ENCODE measurements around the gene CDH12.
"Not testable (repeated sequence)": the region's sequence is repeated elsewhere in the genome, so short reads cannot be mapped to it uniquely, and the experiment has no call there.

The CDH12 gene

DNA sequence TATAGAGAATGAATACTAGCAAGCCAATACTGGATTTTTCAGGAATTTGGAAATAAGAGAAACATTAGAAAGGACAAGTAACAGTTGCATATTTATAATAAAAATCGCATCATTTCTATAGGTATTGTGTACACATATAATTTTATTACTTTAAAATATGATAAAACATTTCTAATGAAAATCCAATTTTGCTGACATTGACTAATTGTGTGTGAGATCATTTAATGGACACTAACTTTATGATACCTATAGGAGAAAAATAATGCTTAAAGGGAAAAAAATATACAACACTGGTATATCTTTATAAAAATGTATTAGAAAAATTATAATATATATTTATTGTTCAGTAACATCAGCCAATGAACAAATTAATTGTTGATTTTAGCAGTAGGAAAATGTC is 557.3 kb downstream of the CDH12 start:
- DNase-seq (ENCODE audit: low read depth in 2 of 2): no peak

DNA sequence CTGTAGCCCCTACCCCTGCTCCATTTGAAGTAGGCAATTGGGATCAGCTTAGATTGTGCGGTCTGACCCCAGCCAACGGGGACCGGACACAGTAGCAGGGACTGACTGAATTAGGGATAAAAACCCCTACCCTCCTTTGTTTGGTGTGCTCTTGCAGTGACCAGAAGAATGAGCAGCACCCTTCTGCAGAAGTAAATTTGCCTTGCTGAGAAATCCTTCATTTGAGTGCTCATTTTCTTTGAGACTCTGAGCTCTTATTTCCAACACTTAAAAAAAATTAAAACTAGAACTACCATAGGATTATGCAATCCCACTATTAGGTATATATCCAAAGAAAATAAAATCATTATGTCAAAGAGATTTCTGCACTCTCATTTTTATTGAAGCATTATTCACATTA is 560.0 kb downstream of the CDH12 start:
- DNase-seq (ENCODE audit: low read depth in 2 of 2): no peak

DNA sequence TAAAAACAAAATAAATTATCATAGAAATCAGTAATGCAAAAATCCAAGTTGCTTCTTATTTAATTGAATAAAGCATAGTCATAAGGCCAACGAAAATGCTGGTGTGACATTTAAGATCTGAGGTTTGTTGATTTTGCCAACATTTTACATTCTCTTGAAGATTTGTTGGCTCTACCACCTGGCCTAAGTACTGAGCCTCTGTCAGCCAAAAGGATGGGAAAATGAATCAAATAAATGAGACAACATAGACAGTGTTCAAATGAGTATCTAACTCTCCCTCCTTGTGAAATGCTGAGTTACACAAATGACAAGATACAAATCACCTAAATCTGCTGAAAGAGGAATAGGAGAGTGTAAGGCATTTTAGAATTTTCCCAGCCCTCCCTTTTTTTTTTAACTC is 575.0 kb downstream of the CDH12 start:
- DNase-seq (ENCODE audit: low read depth in 2 of 2): no peak

DNA sequence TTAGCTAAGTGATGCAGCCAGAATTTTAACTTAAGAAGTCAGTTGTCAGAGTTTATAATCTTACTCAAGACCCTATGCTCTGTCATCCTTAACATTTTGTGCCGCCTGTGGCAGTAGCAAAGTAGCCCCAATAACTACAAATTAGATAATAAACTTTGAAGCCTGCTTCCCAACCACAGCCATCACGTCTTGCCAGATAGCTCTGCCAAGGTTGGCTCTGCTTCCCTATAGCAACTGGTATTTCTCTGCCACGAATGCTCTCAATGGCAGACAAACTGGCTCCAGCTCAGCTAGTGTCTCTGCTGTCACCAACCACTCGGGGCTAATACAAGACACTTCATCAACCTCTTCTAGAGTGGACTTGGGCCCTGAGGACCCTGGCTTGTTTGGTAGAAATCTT is 576.1 kb downstream of the CDH12 start:
- DNase-seq (ENCODE audit: low read depth in 2 of 2): no peak

DNA sequence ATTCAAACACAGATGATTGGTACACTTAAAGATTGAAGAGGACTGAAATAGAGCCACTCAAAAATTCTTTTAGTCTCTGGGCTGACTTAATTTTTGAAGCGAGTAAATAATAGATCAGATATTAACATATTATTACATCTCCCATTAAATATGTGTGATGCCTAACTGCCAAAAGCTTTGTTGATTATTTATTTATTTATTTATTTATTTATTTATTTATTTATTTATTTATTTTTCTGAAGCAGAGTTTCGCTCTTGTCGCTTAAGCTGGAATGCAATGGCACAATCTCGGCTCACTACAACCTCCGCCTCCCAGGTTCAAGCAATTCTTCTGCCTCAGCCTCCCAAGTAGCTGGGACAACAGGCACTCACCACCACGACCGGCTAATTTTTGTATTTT is 587.3 kb downstream of the CDH12 start:
- not testable (repeated sequence) for DNase-seq (ENCODE audit: low read depth in 2 of 2)

DNA sequence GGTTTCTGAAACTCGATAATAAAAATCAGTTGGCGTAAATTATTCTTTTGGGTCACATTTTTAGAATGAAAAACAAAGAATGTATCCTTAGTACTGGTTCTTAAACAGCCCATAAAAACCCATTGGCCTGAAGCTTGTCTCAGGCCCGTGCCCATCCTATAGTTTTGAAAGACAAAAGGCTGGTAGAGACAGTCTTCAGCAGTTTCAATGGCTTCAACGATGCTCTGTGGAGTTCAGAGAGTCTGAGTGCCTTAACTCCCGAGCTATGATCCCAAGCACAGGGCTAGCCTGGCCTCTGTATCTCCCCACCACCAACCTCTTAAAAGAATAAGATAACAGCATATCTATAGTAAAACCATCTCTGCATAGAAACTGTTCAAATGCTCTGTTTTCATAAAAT is 595.0 kb downstream of the CDH12 start:
- no peak for DNase-seq (ENCODE audit: low read depth in 2 of 2)

DNA sequence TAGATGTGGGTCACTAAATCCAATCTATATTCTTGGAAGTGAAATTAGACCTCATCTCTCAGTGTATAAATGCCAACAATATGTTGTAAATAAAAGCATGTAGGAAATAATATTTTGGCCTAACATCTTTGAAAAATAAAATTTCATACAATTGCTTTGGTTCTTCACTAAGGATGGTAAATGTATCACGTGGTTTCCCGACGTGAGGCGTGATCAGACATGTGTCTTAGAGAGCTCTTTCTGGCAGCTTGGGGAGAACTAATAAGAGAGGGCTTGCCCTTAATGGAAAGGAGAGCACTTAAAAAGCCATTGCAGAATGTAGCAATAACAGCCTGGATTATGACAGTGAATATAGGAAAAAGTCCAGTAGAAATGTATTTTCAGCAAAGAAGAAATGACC is 602.6 kb downstream of the CDH12 start:
- no peak for DNase-seq (ENCODE audit: low read depth in 2 of 2)

DNA sequence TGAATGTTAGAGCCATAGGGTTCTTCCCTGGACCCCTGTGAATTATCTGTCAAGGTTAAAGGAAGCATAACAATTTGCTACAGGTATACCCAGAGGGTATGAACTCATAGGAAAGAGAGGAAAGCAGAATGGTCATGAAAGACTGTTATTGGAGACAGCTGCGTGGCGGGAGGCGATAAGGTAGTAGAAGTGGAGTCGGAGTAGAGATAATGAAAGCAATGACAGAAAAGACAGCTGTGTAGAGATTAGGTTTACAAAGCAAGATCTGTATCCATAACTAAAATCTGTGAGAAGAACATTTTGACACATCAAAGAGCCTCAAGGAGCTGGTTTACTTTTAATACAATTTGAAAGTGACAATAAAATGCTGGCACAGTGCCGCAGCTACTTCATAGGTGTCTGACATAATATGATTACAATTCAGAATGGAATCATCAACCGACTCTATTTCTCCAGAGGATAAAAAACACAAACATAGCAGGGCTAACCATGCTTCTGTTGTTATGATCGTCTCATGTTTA is 603.9 kb downstream of the CDH12 start:
- DNase-seq (ENCODE audit: low read depth in 2 of 2): no peak

DNA sequence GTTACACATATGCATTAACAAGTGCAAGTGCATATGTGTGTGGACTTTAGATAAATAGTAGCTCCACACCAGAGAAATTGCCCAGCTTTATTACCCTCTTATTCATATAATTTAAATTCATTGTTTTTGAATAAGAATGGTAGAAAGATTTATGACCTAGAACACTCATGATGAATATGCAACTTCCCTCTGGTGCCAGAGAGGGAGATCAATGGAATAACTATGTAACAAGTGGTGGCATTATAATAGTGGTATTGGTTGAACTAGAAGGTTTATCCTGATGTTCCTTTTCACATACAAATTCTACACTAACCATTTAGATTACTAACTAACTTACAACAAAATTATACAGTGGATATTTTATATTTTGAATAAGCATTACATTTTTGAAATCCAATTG is 607.4 kb downstream of the CDH12 start:
- no peak for DNase-seq (ENCODE audit: low read depth in 2 of 2)

DNA sequence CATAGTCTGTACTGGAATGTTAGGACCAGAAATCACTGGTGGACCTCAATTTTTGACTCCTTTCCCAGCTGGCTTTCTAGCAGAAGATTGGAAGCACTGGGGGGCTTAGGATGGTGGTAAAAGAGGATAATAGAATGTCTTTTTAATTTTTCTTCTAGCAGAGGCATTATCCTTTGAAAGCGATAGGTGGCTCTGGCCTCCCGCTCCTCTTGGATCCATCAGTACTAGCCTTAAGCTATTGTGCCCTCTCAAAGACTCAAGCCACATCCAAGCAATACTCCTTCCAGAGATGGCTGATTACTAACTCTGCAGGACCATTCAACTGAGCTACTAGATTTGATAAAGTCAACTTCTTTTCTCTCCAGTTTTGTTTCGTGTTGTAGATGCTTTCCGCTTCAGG is 610.6 kb downstream of the CDH12 start:
- DNase-seq (ENCODE audit: low read depth in 2 of 2): no peak

DNA sequence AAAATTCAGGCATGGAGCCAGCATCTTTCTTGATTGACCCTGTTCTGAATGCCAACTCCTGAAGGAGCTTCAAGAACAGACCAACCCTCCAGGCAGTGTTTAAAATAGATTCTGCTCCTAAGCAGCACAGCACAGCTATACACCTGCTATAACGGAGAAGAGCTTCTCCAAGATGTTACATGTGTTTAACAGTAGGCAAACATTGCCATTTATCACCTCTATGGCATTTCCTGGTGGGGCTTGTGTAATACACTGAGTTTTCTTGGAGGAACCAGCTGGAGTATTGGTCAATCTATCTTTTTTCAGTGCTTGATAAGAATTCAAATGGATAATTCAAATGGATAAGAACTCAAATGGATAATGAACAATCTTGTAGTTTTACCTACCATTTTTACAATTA is 615.1 kb downstream of the CDH12 start:
- no peak for DNase-seq (ENCODE audit: low read depth in 2 of 2)

DNA sequence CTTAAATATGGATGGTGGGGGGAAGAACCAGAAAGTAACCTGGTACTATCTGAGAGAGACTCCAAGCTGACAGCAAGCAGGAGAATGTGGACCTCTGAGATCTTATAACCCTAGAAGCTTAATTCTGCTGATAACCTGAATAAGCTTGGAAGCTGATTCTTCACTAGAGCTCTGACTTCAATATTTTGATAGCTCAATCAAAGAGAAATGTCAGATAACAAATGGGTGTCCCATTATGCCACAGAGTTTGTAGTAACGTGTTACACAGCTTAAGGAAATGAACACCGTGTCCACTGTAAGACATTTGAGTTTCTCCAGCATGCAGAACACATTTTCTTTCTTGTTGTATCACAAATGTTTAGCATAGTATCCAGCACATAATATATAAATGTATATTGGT is 626.7 kb downstream of the CDH12 start:
- DNase-seq (ENCODE audit: low read depth in 2 of 2): no peak

DNA sequence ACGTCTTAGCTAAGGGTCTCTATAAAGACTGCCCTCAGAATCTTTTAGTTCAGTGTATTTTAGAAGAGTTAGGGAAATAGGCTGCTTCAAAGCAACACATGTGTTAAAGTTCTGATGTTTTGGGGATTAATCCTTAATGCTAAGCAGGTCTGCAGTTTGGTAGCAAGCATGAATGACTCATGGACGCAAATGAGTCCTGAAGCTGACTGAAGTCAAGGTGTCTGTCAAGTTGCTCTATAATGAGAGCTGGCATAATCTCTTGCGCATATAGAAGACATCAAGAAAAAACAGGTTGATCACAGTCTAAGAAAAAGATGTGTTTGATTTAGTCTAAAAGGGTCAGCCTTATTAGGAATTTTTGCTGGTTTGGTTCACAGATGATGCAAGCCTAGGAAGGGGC is 630.1 kb downstream of the CDH12 start:
- DNase-seq (ENCODE audit: low read depth in 2 of 2): no peak

DNA sequence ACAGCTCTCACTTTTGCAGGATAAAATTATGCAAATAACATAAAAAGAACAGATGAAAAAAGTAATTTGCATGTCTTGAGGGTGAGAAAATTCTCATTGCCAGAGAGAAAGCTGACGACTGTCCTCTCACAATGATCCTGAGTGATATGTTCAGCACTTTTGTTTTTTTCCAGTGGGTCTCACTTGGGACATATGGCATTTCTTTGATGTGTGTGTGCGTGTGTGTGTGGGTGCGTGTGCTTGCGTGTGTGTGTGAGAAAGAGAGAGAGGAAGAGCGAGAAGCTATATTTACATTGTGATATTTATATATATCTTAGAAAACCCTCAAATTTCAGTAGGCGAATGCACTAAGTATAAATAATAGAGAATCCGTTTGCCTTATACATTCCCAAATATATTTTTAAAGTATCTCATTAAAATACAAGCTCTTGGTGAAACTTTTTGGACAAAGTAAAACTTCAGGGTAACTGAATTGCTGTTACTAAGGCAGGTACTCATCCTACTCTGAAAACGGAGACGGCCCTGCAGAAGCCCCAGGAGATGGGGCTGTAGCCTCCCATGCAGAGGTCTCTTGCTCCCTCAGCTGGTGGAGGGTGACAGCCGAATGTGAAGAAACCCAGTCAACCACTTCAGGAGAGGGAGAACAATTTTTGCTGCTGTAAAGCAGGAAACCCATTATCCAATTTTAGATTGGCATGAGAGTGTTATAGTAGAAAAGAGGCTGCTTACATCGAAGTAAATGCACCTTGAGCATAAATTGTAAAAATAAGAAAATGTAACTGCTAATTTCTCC is 639.2 kb downstream of the CDH12 start:
- not testable (repeated sequence) for DNase-seq (ENCODE audit: low read depth in 2 of 2)

DNA sequence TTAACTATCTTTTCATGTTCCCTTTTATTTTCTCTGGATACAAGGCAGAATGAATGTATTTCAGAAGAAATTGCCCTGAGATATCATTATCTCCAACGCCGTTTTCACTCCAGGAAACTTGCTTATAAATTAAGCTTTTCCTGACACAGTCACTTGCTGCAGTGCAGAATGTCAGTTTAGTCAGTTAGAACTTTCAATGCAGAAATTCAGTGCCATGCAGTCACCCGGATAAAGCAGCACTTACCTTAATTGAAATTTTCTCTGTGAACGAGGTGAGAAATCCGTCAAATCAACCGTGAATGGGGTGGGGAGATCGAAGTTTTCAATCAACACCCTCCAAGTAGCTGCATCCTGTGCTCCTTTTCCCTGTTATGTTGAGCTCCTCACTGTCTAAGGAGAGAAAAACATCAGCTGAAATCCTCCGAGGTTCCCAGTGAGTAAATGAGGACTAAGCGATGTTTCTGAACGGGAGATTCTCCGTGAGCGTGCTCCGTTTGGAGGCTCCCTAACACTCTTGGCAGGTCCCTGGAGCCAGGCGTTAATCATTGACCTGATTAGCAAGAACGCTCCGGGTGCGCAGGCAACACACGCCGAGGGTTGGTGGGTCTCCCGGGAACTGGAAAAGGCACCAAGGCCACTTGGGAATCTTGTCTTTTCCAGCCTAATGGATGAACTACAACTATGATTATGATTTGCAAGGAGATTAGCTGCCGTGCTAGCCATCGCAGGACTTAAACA is 640.7 kb downstream of the CDH12 start:
- not testable (repeated sequence) for DNase-seq (ENCODE audit: low read depth in 2 of 2)

DNA sequence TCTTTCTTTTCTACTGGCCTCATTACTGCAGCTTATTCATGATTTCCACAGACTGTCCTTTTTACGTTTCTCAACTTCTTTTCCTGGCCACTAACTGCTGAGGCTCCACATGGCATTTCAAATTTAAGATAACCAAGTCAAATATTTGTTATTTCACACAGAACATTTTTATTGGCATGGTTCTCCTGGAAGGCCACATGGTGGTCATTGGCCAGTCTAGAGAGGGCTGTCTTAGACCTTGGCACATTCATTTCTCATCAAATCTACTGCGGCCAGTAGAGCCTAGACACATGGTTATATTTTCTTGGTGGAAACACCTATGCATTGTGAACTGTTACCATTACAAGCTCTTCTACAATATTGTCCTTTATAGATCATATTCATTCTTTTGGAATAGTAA is 644.7 kb downstream of the CDH12 start:
- not testable (repeated sequence) for DNase-seq (ENCODE audit: low read depth in 2 of 2)

DNA sequence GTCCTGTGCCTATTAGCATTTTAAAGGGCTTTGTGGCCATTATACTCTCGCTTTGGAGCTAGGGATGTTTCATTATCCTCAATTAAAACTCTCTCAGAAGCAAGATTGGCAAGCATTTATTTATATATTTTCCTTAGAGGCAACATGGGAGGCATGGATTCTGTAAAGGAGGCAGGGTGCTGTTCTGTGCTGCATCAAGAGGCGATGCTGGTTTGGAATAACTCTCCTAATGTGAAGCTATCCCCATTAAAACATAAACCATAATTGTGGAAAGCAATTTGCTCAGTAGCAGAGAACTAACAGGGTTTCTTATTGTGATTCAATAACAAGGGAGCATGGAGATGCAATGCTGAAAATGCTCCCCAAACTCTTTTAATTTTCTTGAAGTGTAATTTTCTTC is 664.5 kb downstream of the CDH12 start:
- DNase-seq (ENCODE audit: low read depth in 2 of 2): not testable (repeated sequence)

DNA sequence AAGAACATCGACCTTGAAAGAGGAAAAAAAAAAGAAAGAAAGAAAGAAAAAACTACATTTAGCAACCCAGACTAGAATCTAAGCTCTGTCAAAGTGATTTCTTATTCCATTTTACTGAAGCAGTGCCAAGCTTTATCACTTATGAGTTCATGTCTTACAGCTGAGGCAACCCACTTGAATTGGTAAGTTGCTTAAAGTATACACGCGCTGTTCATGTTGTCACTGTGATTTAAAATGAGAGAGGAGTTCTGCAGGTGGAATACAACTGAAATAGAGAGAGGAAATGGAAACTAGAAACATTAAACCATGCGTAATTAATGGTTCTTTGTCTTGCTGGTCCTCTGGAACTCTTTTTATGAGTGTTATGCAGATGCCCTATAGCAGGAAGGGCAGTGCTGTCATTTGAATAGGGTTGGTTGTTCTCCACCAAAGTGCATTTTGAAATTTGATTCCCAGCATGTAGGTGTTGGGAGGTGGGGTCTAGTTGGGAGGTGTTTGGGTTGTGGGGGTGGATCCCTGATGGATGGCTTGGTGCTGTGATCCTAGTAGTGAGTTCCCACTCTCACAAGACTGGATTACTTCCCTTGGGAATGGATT is 665.4 kb downstream of the CDH12 start:
- DNase-seq (ENCODE audit: low read depth in 2 of 2): not testable (repeated sequence)

DNA sequence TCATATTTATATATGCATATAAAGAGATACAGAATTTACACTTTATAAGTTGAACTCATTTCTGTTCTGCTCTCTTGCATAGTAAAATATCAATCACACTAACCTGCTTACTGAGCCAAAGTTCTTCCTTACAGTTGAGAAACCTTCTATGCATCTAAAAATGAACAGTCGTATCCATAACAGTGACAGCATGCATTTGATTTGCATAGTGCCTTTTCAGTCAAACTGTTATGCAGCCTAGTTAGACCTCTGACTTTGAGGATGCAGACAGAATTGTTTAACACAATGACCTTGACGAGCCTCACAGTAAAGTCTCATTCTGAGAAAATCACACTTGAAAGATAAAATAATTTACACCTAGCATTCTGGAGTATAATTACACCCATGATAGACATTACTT is 683.9 kb downstream of the CDH12 start:
- DNase-seq (ENCODE audit: low read depth in 2 of 2): not testable (repeated sequence)

DNA sequence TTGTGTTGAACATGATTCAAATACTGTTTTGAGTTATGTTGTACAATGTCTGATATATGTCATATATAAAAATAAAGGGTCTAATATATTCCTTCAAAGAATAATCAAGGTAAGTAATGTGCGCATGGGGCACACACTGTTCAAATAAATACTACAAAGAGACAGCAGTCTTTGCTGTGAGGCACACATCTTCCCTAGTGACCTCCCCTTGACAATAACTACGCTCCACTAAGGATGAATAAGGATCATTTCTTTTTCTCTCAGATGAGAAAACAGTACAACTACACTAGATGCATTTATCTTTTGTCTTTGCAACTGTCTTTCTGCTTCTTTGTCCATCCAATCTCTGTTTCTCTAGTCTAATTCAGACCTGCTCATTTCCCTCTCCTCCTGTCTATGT is 684.4 kb downstream of the CDH12 start:
- DNase-seq (ENCODE audit: low read depth in 2 of 2): not testable (repeated sequence)

DNA sequence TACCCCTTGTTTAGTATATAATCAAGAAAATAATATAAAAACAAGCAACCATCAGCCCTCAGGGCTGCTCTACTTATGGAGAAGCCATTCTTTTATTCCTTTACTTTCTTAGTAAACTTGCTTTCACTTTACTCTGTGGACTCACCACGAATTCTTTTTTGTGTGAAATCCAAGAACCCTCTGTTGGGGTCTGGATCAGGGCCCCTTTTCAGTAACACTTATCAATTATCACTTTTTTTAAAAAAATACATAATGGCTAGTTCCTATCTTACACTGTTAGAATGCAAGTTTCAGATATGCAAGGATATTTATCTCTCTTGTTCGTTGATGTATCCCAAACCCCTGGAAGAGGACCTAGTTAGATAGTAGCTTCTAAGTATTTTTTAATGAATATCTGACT is 687.2 kb downstream of the CDH12 start:
- not testable (repeated sequence) for DNase-seq (ENCODE audit: low read depth in 2 of 2)

DNA sequence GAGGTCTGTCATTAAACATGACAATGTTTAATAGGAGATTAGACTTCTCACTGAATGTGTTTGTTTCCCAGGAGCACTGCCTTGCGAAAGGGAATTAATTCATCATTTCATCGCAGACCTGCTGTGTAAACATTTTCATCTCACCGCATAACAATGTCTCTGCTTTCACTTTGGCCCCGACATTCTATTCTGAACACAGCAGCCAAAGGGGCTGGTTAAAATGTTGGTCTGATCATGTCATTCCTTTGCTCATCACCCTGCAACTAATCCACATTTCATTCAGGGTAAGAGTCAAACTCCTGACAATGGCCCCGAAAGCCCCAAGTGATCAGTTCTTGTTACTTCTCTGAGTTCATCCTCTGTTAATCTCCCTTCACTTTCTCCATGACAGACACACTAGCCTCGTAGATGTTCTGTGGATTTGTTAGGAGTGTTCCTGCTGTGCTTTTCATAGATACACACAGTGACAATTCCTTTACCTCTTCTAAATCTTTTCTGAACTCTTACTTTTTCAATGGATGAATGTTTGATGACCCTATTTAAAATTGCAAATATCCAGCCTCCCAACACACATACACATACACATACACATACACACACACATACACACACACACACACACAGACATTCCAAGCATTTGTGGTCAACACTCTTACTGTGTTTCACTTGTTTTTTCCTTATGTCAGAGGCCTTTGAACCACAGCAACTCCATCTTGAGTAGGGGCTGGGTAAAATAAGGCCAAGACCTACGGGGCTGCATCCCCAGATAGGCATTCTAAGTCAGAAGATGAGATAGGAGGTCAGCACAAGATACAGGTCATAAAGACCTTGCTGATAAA is 688.0 kb downstream of the CDH12 start:
- DNase-seq (ENCODE audit: low read depth in 2 of 2): not testable (repeated sequence)
